Type B pancreatic cell (in vitro differentiated cells): ENCODE measurements around the gene TANGO6. TPM values are rescaled to one million over a fixed set of nuclear protein-coding genes. Genes with fewer than 3 reads are reported as not detected.

Source experiments
- DNase-seq: peaks from one replicate; pipeline ENCODE4 v3.0.0; 2021; ENCODE audit warnings: mixed read lengths; ENCODE audit not compliant: unreplicated experiment; ENCODE audit errors: extremely low spot score
- H3K27ac Mint-ChIP-seq: 2 replicates; pipeline ENCODE4 v1.8.0; 2021; ENCODE audit warnings: mild to moderate bottlenecking, mixed read lengths
- H3K27me3 Mint-ChIP-seq: 2 replicates; pipeline ENCODE4 v1.8.0; 2021; ENCODE audit warnings: mixed read lengths
- H3K36me3 Mint-ChIP-seq: 2 replicates; pipeline ENCODE4 v1.8.0; 2021; ENCODE audit warnings: mixed read lengths
- H3K4me1 Mint-ChIP-seq: one replicate; pipeline ENCODE4 v1.8.0; 2021; ENCODE audit warnings: mixed read lengths; ENCODE audit not compliant: unreplicated experiment
- H3K4me3 Mint-ChIP-seq: 2 replicates; pipeline ENCODE4 v1.8.0; 2021; ENCODE audit warnings: mild to moderate bottlenecking, mixed read lengths
- H3K9me3 Mint-ChIP-seq: 2 replicates; pipeline ENCODE4 v1.8.0; 2021; ENCODE audit warnings: mixed read lengths
- total RNA-seq: library from RNA; stranded (reverse); gene quantifications from 2 replicates; pipeline ENCODE4 v1.2.1, GENCODE V29; 2021; ENCODE audit warnings: low replicate concordance
- TF ChIP-seq, protein P1 (sequence below): fragments of 200-600 bp; sonication (generic); conservative IDR thresholded peaks from 2 replicates; pipeline ENCODE4 v1.5.0; 2021; ENCODE audit warnings: antibody characterized with exemption, mild to moderate bottlenecking

TANGO6 gene
- total RNA-seq, 1 donor from 2014 or later: 13.0 TPM

DNA sequence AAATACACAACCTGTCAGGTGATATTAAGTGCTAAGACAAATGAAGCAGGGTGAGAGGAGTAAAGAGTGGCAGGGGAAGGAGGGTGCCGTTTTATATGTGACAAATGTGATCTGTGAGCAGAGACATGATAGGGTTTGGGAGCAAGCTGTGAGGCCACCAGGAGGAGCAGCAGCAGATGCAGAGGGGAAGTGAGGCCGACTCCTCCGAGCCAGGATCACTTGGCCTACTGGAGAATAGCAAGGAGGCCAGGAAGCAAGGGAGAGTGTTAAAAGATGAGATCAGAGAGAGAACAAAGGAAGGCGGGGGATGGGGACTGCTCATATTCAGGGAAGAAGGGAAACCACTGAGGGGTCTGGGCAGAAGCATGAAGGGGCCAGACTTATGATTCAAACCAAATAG lies 129.4 kb downstream of the TANGO6 start:
- H3K27ac Mint-ChIP-seq: peak overlapping the region; percentile 7
- H3K36me3 Mint-ChIP-seq: peaks cover 10% of the 10 kb centered on the region

GRCh38 chr16:68973611-68974120 lies 130.3 kb downstream of the TANGO6 start:
- no peak overlapping the region for H3K4me3 Mint-ChIP-seq
- DNase-seq: no peak
- no peaks in the 10 kb centered on the region for H3K27me3 Mint-ChIP-seq
- H3K9me3 Mint-ChIP-seq: no peaks in the 10 kb centered on the region
- TF ChIP-seq, protein P1, sequence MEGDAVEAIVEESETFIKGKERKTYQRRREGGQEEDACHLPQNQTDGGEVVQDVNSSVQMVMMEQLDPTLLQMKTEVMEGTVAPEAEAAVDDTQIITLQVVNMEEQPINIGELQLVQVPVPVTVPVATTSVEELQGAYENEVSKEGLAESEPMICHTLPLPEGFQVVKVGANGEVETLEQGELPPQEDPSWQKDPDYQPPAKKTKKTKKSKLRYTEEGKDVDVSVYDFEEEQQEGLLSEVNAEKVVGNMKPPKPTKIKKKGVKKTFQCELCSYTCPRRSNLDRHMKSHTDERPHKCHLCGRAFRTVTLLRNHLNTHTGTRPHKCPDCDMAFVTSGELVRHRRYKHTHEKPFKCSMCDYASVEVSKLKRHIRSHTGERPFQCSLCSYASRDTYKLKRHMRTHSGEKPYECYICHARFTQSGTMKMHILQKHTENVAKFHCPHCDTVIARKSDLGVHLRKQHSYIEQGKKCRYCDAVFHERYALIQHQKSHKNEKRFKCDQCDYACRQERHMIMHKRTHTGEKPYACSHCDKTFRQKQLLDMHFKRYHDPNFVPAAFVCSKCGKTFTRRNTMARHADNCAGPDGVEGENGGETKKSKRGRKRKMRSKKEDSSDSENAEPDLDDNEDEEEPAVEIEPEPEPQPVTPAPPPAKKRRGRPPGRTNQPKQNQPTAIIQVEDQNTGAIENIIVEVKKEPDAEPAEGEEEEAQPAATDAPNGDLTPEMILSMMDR: no peak
- H3K4me1 Mint-ChIP-seq: peaks cover 7% of the 10 kb centered on the region
- H3K36me3 Mint-ChIP-seq: peaks cover 14% of the 10 kb centered on the region
- H3K27ac Mint-ChIP-seq: peak overlapping the region; percentile 52

More for the DNA sequence above, 129.4 kb downstream of the TANGO6 start:
- Mint-ChIP-seq H3K27me3 (no peaks in the 10 kb centered on the region), H3K4me1 (peaks cover 7% of the 10 kb centered on the region), H3K4me3 (no peak overlapping the region), H3K9me3 (no peaks in the 10 kb centered on the region)
- no peak for DNase-seq
- TF ChIP-seq, protein P1: peak; percentile 47

GRCh38 chr16:68978303-68978954 lies 135.1 kb downstream of the TANGO6 start:
- Mint-ChIP-seq H3K27me3 (no peaks in the 10 kb centered on the region), H3K9me3 (no peaks in the 10 kb centered on the region), H3K27ac (peak overlapping the region; percentile 23), H3K4me1 (no peaks in the 10 kb centered on the region), H3K4me3 (no peak overlapping the region), H3K36me3 (peaks cover 14% of the 10 kb centered on the region)
- no peak for DNase-seq
- TF ChIP-seq, protein P1: no peak

- H3K4me1 Mint-ChIP-seq: no peaks in the 10 kb centered on the region
- H3K27me3 Mint-ChIP-seq: no peaks in the 10 kb centered on the region
- H3K36me3 Mint-ChIP-seq: peaks cover 9% of the 10 kb centered on the region
- no peak for DNase-seq
- no peak overlapping the region for H3K4me3 Mint-ChIP-seq
- H3K9me3 Mint-ChIP-seq: no peaks in the 10 kb centered on the region
- no peak overlapping the region for H3K27ac Mint-ChIP-seq
- TF ChIP-seq, protein P1: no peak
Observed at GRCh38 chr16:68980695-68981315, 137.5 kb downstream of the TANGO6 start.

- no peak for DNase-seq
- TF ChIP-seq, protein P1: no peak
- H3K27me3 Mint-ChIP-seq: no peaks in the 10 kb centered on the region
- H3K4me3 Mint-ChIP-seq: no peak overlapping the region
- peaks cover 5% of the 10 kb centered on the region for H3K36me3 Mint-ChIP-seq
- H3K27ac Mint-ChIP-seq: no peak overlapping the region
- H3K9me3 Mint-ChIP-seq: no peaks in the 10 kb centered on the region
- no peaks in the 10 kb centered on the region for H3K4me1 Mint-ChIP-seq
Observed at GRCh38 chr16:68981971-68982370, 138.6 kb downstream of the TANGO6 start.
